DOHH2 (cell line): ENCODE data around the gene PLXNA2.

ENCODE experiments used
- H3F3A ChIP-seq: fragments of 200-600 bp; sonication (generic), shearing (Covaris generic); 2 replicates; pipeline ENCODE4 v1.6.0; 2016; ENCODE audit warnings: antibody characterized with exemption, mild to moderate bottlenecking; ENCODE audit not compliant: control insufficient read depth, insufficient read depth
- H3K27ac ChIP-seq: fragments of 200-600 bp; sonication (generic); 2 replicates; pipeline ENCODE4 v1.5.1; 2014; ENCODE audit warnings: low read depth, mild to moderate bottlenecking, low read length, moderate library complexity
- H3K27me3 ChIP-seq: fragments of 200-600 bp; sonication (generic); 2 replicates; pipeline ENCODE4 v1.6.1; 2014; ENCODE audit warnings: mild to moderate bottlenecking, low read length, mixed read lengths; ENCODE audit not compliant: control insufficient read depth
- H3K36me3 ChIP-seq: fragments of 200-600 bp; sonication (generic); 2 replicates; pipeline ENCODE4 v1.6.1; 2014; ENCODE audit warnings: mild to moderate bottlenecking, low read length, moderate library complexity, mixed read lengths; ENCODE audit not compliant: control insufficient read depth
- H3K4me1 ChIP-seq: fragments of 200-600 bp; sonication (generic); 2 replicates; pipeline ENCODE4 v1.6.1; 2014; ENCODE audit warnings: mild to moderate bottlenecking, low read length, mixed read lengths; ENCODE audit not compliant: control insufficient read depth
- H3K4me2 ChIP-seq: fragments of 200-600 bp; sonication (generic); 2 replicates; pipeline ENCODE4 v1.6.0; 2014; ENCODE audit warnings: mild to moderate bottlenecking, low read length, moderate library complexity
- H3K4me3 ChIP-seq: fragments of 200-600 bp; sonication (generic); 2 replicates; pipeline ENCODE4 v1.5.1; 2014; ENCODE audit warnings: mild to moderate bottlenecking, low read length, mixed read lengths
- H3K79me2 ChIP-seq: fragments of 200-600 bp; sonication (generic); 2 replicates; pipeline ENCODE4 v1.6.1; 2014; ENCODE audit warnings: mild to moderate bottlenecking, low read length, mixed read lengths; ENCODE audit not compliant: control insufficient read depth
- H3K9me2 ChIP-seq: fragments of 200-600 bp; sonication (generic); replicated peaks from 2 replicates; pipeline ENCODE4 v1.6.1; 2014; ENCODE audit warnings: mild to moderate bottlenecking, low read length, mixed read lengths; ENCODE audit not compliant: control insufficient read depth
- H3K9me3 ChIP-seq: fragments of 200-600 bp; sonication (generic); 2 replicates; pipeline ENCODE4 v1.6.1; 2014; ENCODE audit warnings: antibody characterized with exemption, low read length, mixed read lengths; ENCODE audit not compliant: control insufficient read depth, insufficient read depth
- H4K20me1 ChIP-seq: fragments of 200-600 bp; sonication (generic); 2 replicates; pipeline ENCODE4 v1.6.0; 2014; ENCODE audit warnings: low read depth, mild to moderate bottlenecking, antibody characterized with exemption, low read length, moderate library complexity; ENCODE audit not compliant: control insufficient read depth, insufficient read depth
- EZH2phosphoT487 ChIP-seq: fragments of 200-600 bp; sonication (generic); IDR thresholded peaks from 2 replicates; pipeline ENCODE4 v1.6.1; 2017; ENCODE audit warnings: borderline replicate concordance, mild to moderate bottlenecking, antibody characterized with exemption, low read length, moderate library complexity, mixed read lengths
- TF ChIP-seq, protein P1 (sequence below): fragments of 200-600 bp; sonication (generic); IDR thresholded peaks from one replicate; pipeline ENCODE4 v1.5.1; 2014; ENCODE audit warnings: antibody characterized with exemption, mild to moderate bottlenecking, low read depth, low read length; ENCODE audit not compliant: poor library complexity, severe bottlenecking

The PLXNA2 gene

DNA sequence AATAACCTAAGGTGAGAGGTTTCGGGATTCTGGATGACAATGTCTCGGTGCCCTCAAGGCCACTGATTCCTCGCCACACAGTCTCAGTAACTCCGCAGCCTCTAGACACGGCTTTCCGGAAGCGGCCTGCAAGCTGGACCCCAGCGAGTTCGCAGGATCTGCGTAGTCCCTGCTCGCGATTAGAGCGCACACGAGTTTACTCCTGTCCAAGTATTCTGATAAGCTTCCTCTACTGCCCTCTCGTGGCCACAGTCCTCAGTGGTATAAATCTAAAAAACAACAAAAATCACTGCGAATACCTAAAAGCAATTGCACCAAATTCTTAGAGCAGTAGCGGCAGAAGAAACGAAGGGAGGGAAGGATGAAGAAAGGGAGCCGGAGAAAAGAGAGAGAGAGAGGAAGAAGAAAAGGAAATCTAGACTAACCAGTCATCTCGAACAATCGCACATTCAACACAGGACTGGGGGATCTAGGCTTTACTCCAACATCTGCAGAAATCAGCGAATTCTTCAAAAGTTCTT lies 1.1 kb upstream of the PLXNA2 start:
- Histone ChIP-seq H3K27ac (no peak overlapping the region), H3K27me3 (peaks cover 48% of the 10 kb centered on the region), H3F3A (0 out of 2 replicates have a peak, but pooled peaks cover 2% of the 10 kb centered on the region), H3K4me3 (peak overlapping the region; percentile 71), H3K36me3 (no peaks in the 10 kb centered on the region), H3K79me2 (no peaks in the 10 kb centered on the region), H3K4me1 (peaks cover 16% of the 10 kb centered on the region), H3K9me2 (no peaks in the 10 kb centered on the region), H3K9me3 (no peaks in the 10 kb centered on the region), H3K4me2 (peak overlapping the region; percentile 73), H4K20me1 (no peaks in the 10 kb centered on the region)
- TF ChIP-seq, protein P1, sequence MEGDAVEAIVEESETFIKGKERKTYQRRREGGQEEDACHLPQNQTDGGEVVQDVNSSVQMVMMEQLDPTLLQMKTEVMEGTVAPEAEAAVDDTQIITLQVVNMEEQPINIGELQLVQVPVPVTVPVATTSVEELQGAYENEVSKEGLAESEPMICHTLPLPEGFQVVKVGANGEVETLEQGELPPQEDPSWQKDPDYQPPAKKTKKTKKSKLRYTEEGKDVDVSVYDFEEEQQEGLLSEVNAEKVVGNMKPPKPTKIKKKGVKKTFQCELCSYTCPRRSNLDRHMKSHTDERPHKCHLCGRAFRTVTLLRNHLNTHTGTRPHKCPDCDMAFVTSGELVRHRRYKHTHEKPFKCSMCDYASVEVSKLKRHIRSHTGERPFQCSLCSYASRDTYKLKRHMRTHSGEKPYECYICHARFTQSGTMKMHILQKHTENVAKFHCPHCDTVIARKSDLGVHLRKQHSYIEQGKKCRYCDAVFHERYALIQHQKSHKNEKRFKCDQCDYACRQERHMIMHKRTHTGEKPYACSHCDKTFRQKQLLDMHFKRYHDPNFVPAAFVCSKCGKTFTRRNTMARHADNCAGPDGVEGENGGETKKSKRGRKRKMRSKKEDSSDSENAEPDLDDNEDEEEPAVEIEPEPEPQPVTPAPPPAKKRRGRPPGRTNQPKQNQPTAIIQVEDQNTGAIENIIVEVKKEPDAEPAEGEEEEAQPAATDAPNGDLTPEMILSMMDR = peak; percentile 88
- TF ChIP-seq EZH2phosphoT487 = no peak

DNA sequence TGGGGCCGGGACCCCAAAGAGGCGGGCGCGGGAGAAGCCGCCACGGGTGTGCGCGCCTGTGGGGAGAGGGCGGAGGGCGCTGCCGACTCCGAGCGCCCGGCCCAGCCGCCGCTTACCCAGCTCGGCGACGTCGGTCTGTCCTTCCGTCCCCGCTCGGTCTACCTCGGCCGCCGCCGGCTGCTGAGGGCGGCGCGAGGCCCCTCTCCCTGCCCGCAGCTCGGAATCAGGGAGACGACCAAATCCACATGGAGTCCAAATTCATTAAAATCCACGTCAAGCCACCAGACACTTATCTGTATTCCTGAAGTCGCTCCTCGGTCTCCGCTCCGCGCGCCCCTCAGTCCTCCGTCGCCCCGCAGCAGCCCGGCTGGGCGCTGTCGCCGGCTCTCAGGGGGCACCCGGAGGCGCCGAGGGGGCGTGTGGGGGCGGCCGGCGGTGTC lies 637 bp downstream of the PLXNA2 start:
- Histone ChIP-seq H3K9me3 (no peaks in the 10 kb centered on the region), H3F3A (0 out of 2 replicates have a peak, but pooled peaks cover 2% of the 10 kb centered on the region), H3K4me3 (peak overlapping the region; percentile 71), H3K4me1 (peaks cover 16% of the 10 kb centered on the region), H3K27me3 (peaks cover 58% of the 10 kb centered on the region), H3K27ac (no peak overlapping the region), H3K4me2 (peak overlapping the region; percentile 73), H3K36me3 (no peaks in the 10 kb centered on the region), H3K9me2 (no peaks in the 10 kb centered on the region), H3K79me2 (no peaks in the 10 kb centered on the region), H4K20me1 (no peaks in the 10 kb centered on the region)
- peak; percentile 9; the same call in 1 of the 2 replicates for TF ChIP-seq EZH2phosphoT487
- TF ChIP-seq, protein P1 = no peak

DNA sequence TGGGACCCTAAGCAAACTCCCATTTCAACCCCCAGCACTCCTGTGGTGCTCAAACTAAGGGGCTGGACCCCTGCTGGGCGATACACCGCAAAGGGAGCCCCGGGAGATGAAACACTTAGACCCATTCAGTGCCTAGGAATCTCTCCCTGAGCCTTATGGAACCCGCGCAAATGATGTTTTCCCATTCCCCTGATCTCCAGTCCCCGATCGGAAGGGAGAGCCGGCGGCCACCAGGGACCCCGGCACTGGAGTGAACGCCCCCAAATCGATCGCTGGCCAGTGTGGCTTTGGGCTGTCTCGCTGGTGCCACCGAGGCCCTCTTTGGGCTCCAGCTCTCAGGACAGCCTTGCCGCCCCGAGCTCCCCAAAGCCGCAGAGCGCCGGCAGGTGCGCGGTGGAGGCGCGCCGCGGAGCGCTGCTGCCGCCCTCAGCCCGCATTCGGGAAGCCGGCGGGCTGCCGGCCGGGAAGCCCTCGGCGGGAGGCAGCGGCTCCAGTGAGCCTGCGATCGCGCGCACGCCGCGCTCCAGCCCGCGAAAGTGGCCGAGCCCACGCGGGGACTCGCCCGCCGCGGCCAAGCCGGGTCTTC lies 1.1 kb downstream of the PLXNA2 start:
- Histone ChIP-seq H3K4me1 (peaks cover 16% of the 10 kb centered on the region), H3K9me3 (no peaks in the 10 kb centered on the region), H3K27ac (no peak overlapping the region), H3K9me2 (no peaks in the 10 kb centered on the region), H3K4me3 (peak overlapping the region; percentile 71; the same call in 1 of the 2 replicates), H3K27me3 (peaks cover 63% of the 10 kb centered on the region), H3F3A (0 out of 2 replicates have a peak, but pooled peaks cover 2% of the 10 kb centered on the region), H4K20me1 (no peaks in the 10 kb centered on the region), H3K4me2 (no peak overlapping the region), H3K36me3 (no peaks in the 10 kb centered on the region), H3K79me2 (no peaks in the 10 kb centered on the region)
- TF ChIP-seq EZH2phosphoT487 = peak; percentile 54
- TF ChIP-seq, protein P1 = no peak
